IPS-NIHi7 (cell line): ENCODE data around the gene MYO1F.
"Not testable (repeated sequence)": the region's sequence is repeated elsewhere in the genome, so short reads cannot be mapped to it uniquely, and the experiment has no call there.

Experiments
- DNase-seq: peaks from one replicate; pipeline ENCODE4 v3.0.0; 2012; ENCODE audit warnings: mixed read lengths; ENCODE audit errors: extremely low spot score

Gene MYO1F

GRCh38 chr19:8564866-8565265 is 12.4 kb downstream of the MYO1F start:
- DNase-seq = not testable (repeated sequence)

GRCh38 chr19:8561075-8561764 is 16.0 kb downstream of the MYO1F start:
- DNase-seq = peak; percentile 67

- no peak for DNase-seq
Observed at GRCh38 chr19:8558325-8558724, 18.9 kb downstream of the MYO1F start.

- DNase-seq = no peak
Observed at GRCh38 chr19:8557642-8558238, 19.5 kb downstream of the MYO1F start.

- DNase-seq = not testable (repeated sequence)
Observed at GRCh38 chr19:8553729-8554128, 23.5 kb downstream of the MYO1F start.

- peak; percentile 90 for DNase-seq
Observed at GRCh38 chr19:8552810-8553209, 24.4 kb downstream of the MYO1F start.

GRCh38 chr19:8550070-8550469 is 27.2 kb downstream of the MYO1F start:
- DNase-seq = no peak

GRCh38 chr19:8545743-8546142 is 31.5 kb downstream of the MYO1F start:
- DNase-seq = no peak

- DNase-seq = no peak
Observed at GRCh38 chr19:8544168-8544567, 33.1 kb downstream of the MYO1F start.

GRCh38 chr19:8539621-8540149 is 37.6 kb downstream of the MYO1F start:
- no peak for DNase-seq

GRCh38 chr19:8537099-8537498 is 40.1 kb downstream of the MYO1F start:
- DNase-seq = no peak

- DNase-seq = no peak
Observed at GRCh38 chr19:8536282-8536681, 41.0 kb downstream of the MYO1F start.

GRCh38 chr19:8532225-8532624 is 45.0 kb downstream of the MYO1F start:
- DNase-seq = no peak

- DNase-seq = no peak
Observed at GRCh38 chr19:8531470-8531869, 45.8 kb downstream of the MYO1F start.

GRCh38 chr19:8530061-8530679 is 47.1 kb downstream of the MYO1F start:
- DNase-seq = no peak

GRCh38 chr19:8529369-8530006 is 47.8 kb downstream of the MYO1F start:
- DNase-seq = no peak

GRCh38 chr19:8528500-8528899 is 48.7 kb downstream of the MYO1F start:
- no peak for DNase-seq

GRCh38 chr19:8526345-8527091 is 50.7 kb downstream of the MYO1F start:
- peak; percentile 94 for DNase-seq

GRCh38 chr19:8525401-8525684 is 51.9 kb downstream of the MYO1F start:
- no peak for DNase-seq

- DNase-seq = no peak
Observed at GRCh38 chr19:8519388-8519787, 57.9 kb downstream of the MYO1F start.

- DNase-seq = no peak
Observed at GRCh38 chr19:8518536-8518935, 58.7 kb downstream of the MYO1F start.
